Globus pallidus (tissue), 1 donor: ENCODE measurements around the gene NTHL1.
A peak's percentile ranks its signal among the peaks of the same experiment; 100 is the strongest.

Experiments
- DNase-seq: peaks from one replicate; pipeline ENCODE4 v3.0.0-alpha.2; 2015; ENCODE audit warnings: low spot score

NTHL1 gene

DNA sequence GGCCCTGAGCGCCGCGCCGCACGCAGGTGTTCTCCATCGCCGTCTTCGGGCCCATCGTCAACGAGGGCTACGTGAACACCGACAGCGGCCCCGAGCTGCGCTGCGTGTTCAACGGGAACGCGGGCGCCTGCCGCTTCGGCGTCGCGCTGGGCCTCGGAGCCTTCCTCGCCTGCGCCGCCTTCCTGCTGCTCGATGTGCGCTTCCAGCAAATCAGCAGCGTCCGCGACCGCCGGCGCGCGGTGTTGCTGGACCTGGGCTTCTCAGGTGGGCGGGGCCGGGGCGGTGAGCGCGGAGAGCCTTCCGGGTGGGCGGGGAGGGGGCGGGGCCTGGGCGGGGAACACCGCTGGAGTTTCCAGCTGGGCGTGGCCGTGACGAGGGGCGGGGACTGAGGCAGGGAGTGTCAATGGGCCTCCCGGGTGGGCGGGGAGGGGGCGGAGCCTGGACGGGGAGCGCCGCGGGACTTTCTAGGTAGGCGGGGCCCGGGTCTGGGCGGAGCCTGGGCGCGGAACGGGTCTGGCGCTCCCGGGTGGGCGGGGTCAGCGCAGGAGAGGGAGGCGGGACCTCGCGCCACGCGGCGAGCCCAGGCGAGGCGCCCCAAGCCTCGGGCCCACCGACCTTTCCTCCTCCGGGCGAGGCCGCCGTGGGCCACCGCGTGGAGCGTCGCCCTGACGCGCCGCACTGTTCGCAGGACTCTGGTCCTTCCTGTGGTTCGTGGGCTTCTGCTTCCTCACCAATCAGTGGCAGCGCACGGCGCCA lies 55.5 kb downstream of the NTHL1 start:
- peak; percentile 78 for DNase-seq

DNA sequence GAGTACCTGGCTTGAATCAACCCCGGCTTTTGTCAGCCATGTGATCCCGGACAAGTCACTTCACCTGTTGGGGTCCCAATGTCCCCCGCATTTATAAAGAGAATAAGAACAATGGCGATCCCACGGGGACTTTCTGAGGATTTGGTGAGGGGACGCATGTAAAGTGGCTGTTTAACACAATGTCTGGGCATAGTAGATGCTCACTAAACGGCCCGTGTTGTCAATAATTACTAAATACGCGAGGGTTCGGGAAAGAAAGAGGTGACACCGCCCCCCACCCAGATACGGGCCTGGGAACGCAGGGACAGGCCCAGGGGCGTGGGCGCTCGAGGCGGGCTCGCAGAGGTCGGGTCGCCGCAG lies 56.1 kb downstream of the NTHL1 start:
- no peak for DNase-seq

DNA sequence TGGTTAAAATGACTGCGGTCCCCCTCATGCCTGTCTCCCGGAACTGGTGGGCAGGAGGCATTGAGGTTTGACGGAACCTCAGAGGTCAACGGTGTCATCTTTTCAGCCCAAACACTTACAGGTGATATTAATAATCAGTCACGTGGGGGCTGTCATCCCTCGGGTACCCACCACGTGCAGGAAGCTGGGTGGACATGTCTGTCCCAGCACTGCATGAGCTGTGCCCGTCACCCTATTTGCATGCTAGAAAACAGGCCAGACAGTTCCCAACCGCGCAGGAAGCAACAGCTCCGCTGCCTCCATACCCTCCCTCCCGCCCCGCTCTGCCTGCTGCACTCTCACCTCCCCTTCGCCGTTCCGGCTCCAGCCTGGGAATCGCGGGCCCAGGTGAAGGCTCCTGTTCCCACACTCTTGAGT lies 56.5 kb downstream of the NTHL1 start:
- no peak for DNase-seq

DNA sequence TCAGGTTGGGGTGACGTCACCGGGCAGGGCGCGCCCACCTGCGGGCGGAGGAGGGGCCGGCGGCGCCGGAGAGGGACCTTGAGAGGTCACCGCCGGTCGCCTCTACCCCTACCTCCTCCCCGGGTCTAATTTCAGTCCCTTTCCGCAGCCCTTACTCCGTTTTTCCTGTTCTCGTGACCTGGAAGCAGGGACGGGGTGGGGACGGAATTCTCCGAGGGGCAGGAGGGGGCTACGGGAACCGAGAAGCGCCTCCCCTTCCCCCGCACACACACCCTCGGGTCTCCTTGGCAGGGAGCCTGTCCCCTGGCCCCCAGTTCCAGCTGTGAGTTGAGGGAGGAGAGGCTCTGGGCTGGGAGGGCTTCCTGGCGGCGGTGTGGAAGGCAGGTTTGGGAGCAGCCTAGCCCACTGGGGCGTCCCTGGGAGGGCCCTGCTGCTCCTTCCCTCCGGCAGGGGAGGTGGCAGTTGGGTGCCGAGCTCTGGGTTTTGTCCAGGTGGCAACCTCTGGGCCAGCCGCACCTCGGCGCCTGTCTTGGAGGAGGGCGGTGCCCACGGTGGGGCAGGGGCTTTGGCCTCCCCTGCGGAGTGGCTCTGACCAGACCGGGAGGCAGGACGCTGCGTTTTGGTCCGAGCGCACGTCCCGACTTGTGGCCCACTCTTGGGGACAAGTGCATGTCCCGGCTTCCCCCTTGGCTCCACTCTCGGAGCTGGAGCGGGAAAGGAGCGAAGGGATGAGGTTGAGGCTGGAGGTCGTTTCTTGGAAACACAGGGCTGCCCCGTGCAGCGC lies 57.1 kb downstream of the NTHL1 start:
- DNase-seq = no peak

DNA sequence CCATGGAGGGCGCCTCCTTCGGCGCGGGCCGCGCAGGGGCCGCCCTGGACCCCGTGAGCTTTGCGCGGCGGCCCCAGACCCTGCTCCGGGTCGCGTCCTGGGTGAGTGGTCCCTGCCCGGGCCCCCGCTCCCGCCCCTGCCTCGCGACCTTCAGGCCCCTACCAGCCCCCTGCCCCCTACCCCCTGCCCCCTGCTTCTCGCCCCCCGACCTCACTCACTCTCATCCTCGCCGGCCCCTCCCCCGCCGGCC lies 57.6 kb downstream of the NTHL1 start:
- DNase-seq = no peak
